ENCODE results near the gene ANKRD42.
A peak's percentile ranks its signal among the peaks of the same experiment; 100 is the strongest.

The ANKRD42 gene

GRCh38 chr11:83193315-83194280 lies at the start of gene ANKRD42:
ANKRD42 (plus strand) TSS chr11:83193712; CDS start chr11:83194671, 959 bp downstream.
- peak within 1 kb of the TSS; percentile 86 for H3K4me3 ChIP-seq (ENCODE audit: low read length)
- H3K27ac ChIP-seq (ENCODE audit: low read length) = peak within 1 kb of the TSS; percentile 54
- H3K27me3 ChIP-seq (ENCODE audit: control insufficient read depth, insufficient read depth, low read length) = peaks cover 15% of the 10 kb centered on the region
- H3K36me3 ChIP-seq (ENCODE audit: control insufficient read depth, low read depth, low read length) = peaks cover 23% of the 10 kb centered on the region
- H3K9me3 ChIP-seq (ENCODE audit: control insufficient read depth, low read depth, low read length) = no peaks in the 10 kb centered on the region
- H3K9ac ChIP-seq (ENCODE audit: low read length) = peak within 1 kb of the TSS; percentile 79
- peaks cover 12% of the 10 kb centered on the region for H3K4me1 ChIP-seq (ENCODE audit: control insufficient read depth, low read depth, low read length)

GRCh38 chr11:83147895-83148294 lies 45.6 kb upstream of the ANKRD42 start:
- no peaks in the 10 kb centered on the region for H3K4me1 ChIP-seq (ENCODE audit: control insufficient read depth, low read depth, low read length)
- no peak overlapping the region for H3K4me3 ChIP-seq (ENCODE audit: low read length)
- no peaks in the 10 kb centered on the region for H3K27me3 ChIP-seq (ENCODE audit: control insufficient read depth, insufficient read depth, low read length)
- no peak overlapping the region for H3K27ac ChIP-seq (ENCODE audit: low read length)
- no peak overlapping the region for H3K9ac ChIP-seq (ENCODE audit: low read length)
- no peaks in the 10 kb centered on the region for H3K9me3 ChIP-seq (ENCODE audit: control insufficient read depth, low read depth, low read length)
- no peaks in the 10 kb centered on the region for H3K36me3 ChIP-seq (ENCODE audit: control insufficient read depth, low read depth, low read length)

- no peak overlapping the region for H3K4me3 ChIP-seq (ENCODE audit: low read length)
- H3K9me3 ChIP-seq (ENCODE audit: control insufficient read depth, low read depth, low read length) = no peaks in the 10 kb centered on the region
- H3K27me3 ChIP-seq (ENCODE audit: control insufficient read depth, insufficient read depth, low read length) = no peaks in the 10 kb centered on the region
- no peak overlapping the region for H3K9ac ChIP-seq (ENCODE audit: low read length)
- no peak overlapping the region for H3K27ac ChIP-seq (ENCODE audit: low read length)
- no peaks in the 10 kb centered on the region for H3K36me3 ChIP-seq (ENCODE audit: control insufficient read depth, low read depth, low read length)
- no peaks in the 10 kb centered on the region for H3K4me1 ChIP-seq (ENCODE audit: control insufficient read depth, low read depth, low read length)
These were observed 43.1 kb upstream of the ANKRD42 start for GRCh38 chr11:83150450-83150849.

GRCh38 chr11:83151274-83151977 lies 42.1 kb upstream of the ANKRD42 start:
- Histone ChIP-seq H3K9me3 (ENCODE audit: control insufficient read depth, low read depth, low read length) (no peaks in the 10 kb centered on the region), H3K27ac (ENCODE audit: low read length) (no peak overlapping the region), H3K4me1 (ENCODE audit: control insufficient read depth, low read depth, low read length) (no peaks in the 10 kb centered on the region), H3K9ac (ENCODE audit: low read length) (no peak overlapping the region), H3K27me3 (ENCODE audit: control insufficient read depth, insufficient read depth, low read length) (no peaks in the 10 kb centered on the region), H3K36me3 (ENCODE audit: control insufficient read depth, low read depth, low read length) (no peaks in the 10 kb centered on the region), H3K4me3 (ENCODE audit: low read length) (no peak overlapping the region)

GRCh38 chr11:83152264-83152663 lies 41.2 kb upstream of the ANKRD42 start:
- H3K9me3 ChIP-seq (ENCODE audit: control insufficient read depth, low read depth, low read length) = no peaks in the 10 kb centered on the region
- no peak overlapping the region for H3K9ac ChIP-seq (ENCODE audit: low read length)
- H3K27ac ChIP-seq (ENCODE audit: low read length) = no peak overlapping the region
- no peaks in the 10 kb centered on the region for H3K4me1 ChIP-seq (ENCODE audit: control insufficient read depth, low read depth, low read length)
- no peaks in the 10 kb centered on the region for H3K36me3 ChIP-seq (ENCODE audit: control insufficient read depth, low read depth, low read length)
- H3K4me3 ChIP-seq (ENCODE audit: low read length) = no peak overlapping the region
- H3K27me3 ChIP-seq (ENCODE audit: control insufficient read depth, insufficient read depth, low read length) = no peaks in the 10 kb centered on the region

GRCh38 chr11:83153764-83154163 lies 39.7 kb upstream of the ANKRD42 start:
- H3K4me1 ChIP-seq (ENCODE audit: control insufficient read depth, low read depth, low read length) = no peaks in the 10 kb centered on the region
- H3K27ac ChIP-seq (ENCODE audit: low read length) = no peak overlapping the region
- no peaks in the 10 kb centered on the region for H3K9me3 ChIP-seq (ENCODE audit: control insufficient read depth, low read depth, low read length)
- no peak overlapping the region for H3K9ac ChIP-seq (ENCODE audit: low read length)
- no peaks in the 10 kb centered on the region for H3K27me3 ChIP-seq (ENCODE audit: control insufficient read depth, insufficient read depth, low read length)
- no peak overlapping the region for H3K4me3 ChIP-seq (ENCODE audit: low read length)
- H3K36me3 ChIP-seq (ENCODE audit: control insufficient read depth, low read depth, low read length) = peaks cover under 1% of the 10 kb centered on the region

- peak overlapping the region; percentile 76 for H3K27ac ChIP-seq (ENCODE audit: low read length)
- H3K27me3 ChIP-seq (ENCODE audit: control insufficient read depth, insufficient read depth, low read length) = no peaks in the 10 kb centered on the region
- peak overlapping the region; percentile 90 for H3K4me3 ChIP-seq (ENCODE audit: low read length)
- no peaks in the 10 kb centered on the region for H3K9me3 ChIP-seq (ENCODE audit: control insufficient read depth, low read depth, low read length)
- peaks cover 18% of the 10 kb centered on the region for H3K4me1 ChIP-seq (ENCODE audit: control insufficient read depth, low read depth, low read length)
- peak overlapping the region; percentile 69 for H3K9ac ChIP-seq (ENCODE audit: low read length)
- peaks cover 15% of the 10 kb centered on the region for H3K36me3 ChIP-seq (ENCODE audit: control insufficient read depth, low read depth, low read length)
These were observed 37.1 kb upstream of the ANKRD42 start for GRCh38 chr11:83156144-83156995.

- peak within 1 kb of the TSS; percentile 100 for H3K4me3 ChIP-seq (ENCODE audit: low read length)
- peak within 1 kb of the TSS; percentile 99 for H3K9ac ChIP-seq (ENCODE audit: low read length)
- no peaks in the 10 kb centered on the region for H3K27me3 ChIP-seq (ENCODE audit: control insufficient read depth, insufficient read depth, low read length)
- H3K9me3 ChIP-seq (ENCODE audit: control insufficient read depth, low read depth, low read length) = no peaks in the 10 kb centered on the region
- H3K4me1 ChIP-seq (ENCODE audit: control insufficient read depth, low read depth, low read length) = peaks cover 18% of the 10 kb centered on the region
- peak within 1 kb of the TSS; percentile 97 for H3K27ac ChIP-seq (ENCODE audit: low read length)
- peaks cover 17% of the 10 kb centered on the region for H3K36me3 ChIP-seq (ENCODE audit: control insufficient read depth, low read depth, low read length)
These were observed 36.4 kb upstream of the ANKRD42 start, which contains the start of gene PCF11 for GRCh38 chr11:83156996-83157593. PCF11 (plus strand) TSS chr11:83157131; CDS start chr11:83157440, 309 bp downstream.

- Histone ChIP-seq H3K9me3 (ENCODE audit: control insufficient read depth, low read depth, low read length) (no peaks in the 10 kb centered on the region), H3K4me1 (ENCODE audit: control insufficient read depth, low read depth, low read length) (peaks cover 18% of the 10 kb centered on the region), H3K4me3 (ENCODE audit: low read length) (peak overlapping the region; percentile 100), H3K27me3 (ENCODE audit: control insufficient read depth, insufficient read depth, low read length) (no peaks in the 10 kb centered on the region), H3K36me3 (ENCODE audit: control insufficient read depth, low read depth, low read length) (peaks cover 17% of the 10 kb centered on the region), H3K9ac (ENCODE audit: low read length) (peak overlapping the region; percentile 99), H3K27ac (ENCODE audit: low read length) (peak overlapping the region; percentile 97)
These were observed 35.7 kb upstream of the ANKRD42 start for GRCh38 chr11:83157594-83158356.

- H3K9me3 ChIP-seq (ENCODE audit: control insufficient read depth, low read depth, low read length) = no peaks in the 10 kb centered on the region
- H3K4me3 ChIP-seq (ENCODE audit: low read length) = peak overlapping the region; percentile 100
- no peaks in the 10 kb centered on the region for H3K27me3 ChIP-seq (ENCODE audit: control insufficient read depth, insufficient read depth, low read length)
- peaks cover 17% of the 10 kb centered on the region for H3K36me3 ChIP-seq (ENCODE audit: control insufficient read depth, low read depth, low read length)
- no peak overlapping the region for H3K27ac ChIP-seq (ENCODE audit: low read length)
- H3K4me1 ChIP-seq (ENCODE audit: control insufficient read depth, low read depth, low read length) = peaks cover 18% of the 10 kb centered on the region
- peak overlapping the region; percentile 99 for H3K9ac ChIP-seq (ENCODE audit: low read length)
These were observed 35.1 kb upstream of the ANKRD42 start for GRCh38 chr11:83158357-83158786.
